22Rv1 (cell line): Measurements from ENCODE around the gene DYRK1B.

ENCODE experiments used
- CTCF ChIP-seq: fragments of 450-650 bp; IDR thresholded peaks from 2 replicates; pipeline ENCODE4 v1.5.1; 2017; ENCODE audit warnings: mild to moderate bottlenecking
- ZFX ChIP-seq: fragments of 450-650 bp; IDR thresholded peaks from 2 replicates; pipeline ENCODE4 v1.6.1; 2017; ENCODE audit warnings: antibody characterized with exemption, borderline replicate concordance

GRCh38 chr19:39811064-39811463 is 22.9 kb downstream of the DYRK1B start:
- no peak for TF ChIP-seq CTCF
- no peak for TF ChIP-seq ZFX
